ENCODE results near the gene PDS5B.
"Not testable (repeated sequence)": the region's sequence is repeated elsewhere in the genome, so short reads cannot be mapped to it uniquely, and the experiment has no call there.

PDS5B gene

GRCh38 chr13:32726374-32727037 lies 140.3 kb downstream of the PDS5B start:
- DNase-seq (ENCODE audit: low spot score): no peak

GRCh38 chr13:32728327-32728726 lies 142.1 kb downstream of the PDS5B start:
- no peak for DNase-seq (ENCODE audit: low spot score)

- DNase-seq (ENCODE audit: low spot score): not testable (repeated sequence)
Observed at GRCh38 chr13:32729097-32729496, 142.8 kb downstream of the PDS5B start.

- DNase-seq (ENCODE audit: low spot score): no peak
Observed at GRCh38 chr13:32731074-32731473, 144.8 kb downstream of the PDS5B start.

- no peak for DNase-seq (ENCODE audit: low spot score)
Observed at GRCh38 chr13:32731576-32731975, 145.3 kb downstream of the PDS5B start.

- no peak for DNase-seq (ENCODE audit: low spot score)
Observed at GRCh38 chr13:32733690-32734089, 147.4 kb downstream of the PDS5B start.

GRCh38 chr13:32734511-32734910 lies 148.3 kb downstream of the PDS5B start:
- DNase-seq (ENCODE audit: low spot score): no peak

- DNase-seq (ENCODE audit: low spot score): no peak
Observed at GRCh38 chr13:32735859-32736258, 149.6 kb downstream of the PDS5B start.

GRCh38 chr13:32736648-32737047 lies 150.4 kb downstream of the PDS5B start:
- DNase-seq (ENCODE audit: low spot score): no peak

- no peak for DNase-seq (ENCODE audit: low spot score)
Observed at GRCh38 chr13:32737111-32737571, 150.9 kb downstream of the PDS5B start.

- no peak for DNase-seq (ENCODE audit: low spot score)
Observed at GRCh38 chr13:32737679-32738078, 151.4 kb downstream of the PDS5B start.

GRCh38 chr13:32745509-32745908 lies 159.3 kb downstream of the PDS5B start:
- DNase-seq (ENCODE audit: low spot score): no peak

GRCh38 chr13:32746474-32746873 lies 160.2 kb downstream of the PDS5B start:
- DNase-seq (ENCODE audit: low spot score): no peak

- no peak for DNase-seq (ENCODE audit: low spot score)
Observed at GRCh38 chr13:32748305-32748704, 162.1 kb downstream of the PDS5B start.

GRCh38 chr13:32751340-32751739 lies 165.1 kb downstream of the PDS5B start:
- no peak for DNase-seq (ENCODE audit: low spot score)

- no peak for DNase-seq (ENCODE audit: low spot score)
Observed at GRCh38 chr13:32752311-32752710, 166.1 kb downstream of the PDS5B start.

- no peak for DNase-seq (ENCODE audit: low spot score)
Observed at GRCh38 chr13:32752997-32753606, 166.8 kb downstream of the PDS5B start.

GRCh38 chr13:32754179-32754578 lies 167.9 kb downstream of the PDS5B start:
- no peak for DNase-seq (ENCODE audit: low spot score)

- DNase-seq (ENCODE audit: low spot score): no peak
Observed at GRCh38 chr13:32759152-32759551, 172.9 kb downstream of the PDS5B start.

- no peak for DNase-seq (ENCODE audit: low spot score)
Observed at GRCh38 chr13:32761472-32761871, 175.2 kb downstream of the PDS5B start.

GRCh38 chr13:32779119-32779518 lies 192.9 kb downstream of the PDS5B start:
- DNase-seq (ENCODE audit: low spot score): no peak

GRCh38 chr13:32781906-32782305 lies 195.7 kb downstream of the PDS5B start:
- DNase-seq (ENCODE audit: low spot score): no peak

- DNase-seq (ENCODE audit: low spot score): no peak
Observed at GRCh38 chr13:32783067-32783466, 196.8 kb downstream of the PDS5B start.

- DNase-seq (ENCODE audit: low spot score): no peak
Observed at GRCh38 chr13:32790731-32791130, 204.5 kb downstream of the PDS5B start.

Measured in HuH-7.5 (cell line).